HepG2 (cell line): ENCODE measurements around the gene THUMPD1. TPM values are rescaled to one million over a fixed set of nuclear protein-coding genes. Genes with fewer than 3 reads are reported as not detected.

ENCODE experiments used
- FOXC1 ChIP-seq: sonication (generic); formaldehyde crosslinking; IDR thresholded peaks from 2 replicates; pipeline ENCODE4 v1.8.0; 2022; ENCODE audit warnings: mild to moderate bottlenecking, missing genetic modification reagents, borderline replicate concordance
- HOMEZ ChIP-seq: IDR thresholded peaks from 2 replicates; pipeline ENCODE4 v1.6.1; 2016; ENCODE audit warnings: low read depth
- IRF2 ChIP-seq: IDR thresholded peaks from 2 replicates; pipeline ENCODE4 v1.6.1; 2018; ENCODE audit warnings: missing genetic modification reagents, missing compliant biosample characterization
- KDM5A ChIP-seq: fragments of 200-600 bp; sonication (generic); IDR thresholded peaks from 2 replicates; pipeline ENCODE4 v1.7.0; 2018; ENCODE audit warnings: antibody characterized with exemption, mild to moderate bottlenecking, low read length, borderline replicate concordance
- KDM6A ChIP-seq: IDR thresholded peaks from 2 replicates; pipeline ENCODE4 v1.6.1; 2016; ENCODE audit warnings: low read depth
- KLF15 ChIP-seq: sonication (generic); formaldehyde crosslinking; IDR thresholded peaks from 2 replicates; pipeline ENCODE4 v1.8.1; 2023; ENCODE audit warnings: borderline replicate concordance, mild to moderate bottlenecking, inconsistent platforms, missing genetic modification reagents, mixed read lengths
- MBD4 ChIP-seq: IDR thresholded peaks from 2 replicates; pipeline ENCODE4 v1.6.1; 2012; ENCODE audit warnings: low read length, inconsistent platforms, borderline replicate concordance
- NCOA1 ChIP-seq: sonication (generic); formaldehyde crosslinking; IDR thresholded peaks from 2 replicates; pipeline ENCODE4 v1.9.0; 2021; ENCODE audit warnings: missing genetic modification reagents
- TRIM22 ChIP-seq: fragments of 450-650 bp; IDR thresholded peaks from 2 replicates; pipeline ENCODE4 v1.6.1; 2017
- ZNF274 ChIP-seq: sonication (generic); formaldehyde crosslinking; IDR thresholded peaks from 2 replicates; pipeline ENCODE4 v1.5.1; 2020; ENCODE audit warnings: mild to moderate bottlenecking, missing genetic modification reagents
- ZNF431 ChIP-seq: sonication (generic); formaldehyde crosslinking; IDR thresholded peaks from 2 replicates; pipeline ENCODE4 v1.9.0; 2022; ENCODE audit warnings: missing genetic modification reagents, low read depth, mild to moderate bottlenecking, borderline replicate concordance
- ZNF556 ChIP-seq: sonication (generic); formaldehyde crosslinking; IDR thresholded peaks from 2 replicates; pipeline ENCODE4 v1.4.0; 2020; ENCODE audit warnings: mild to moderate bottlenecking, missing genetic modification reagents, borderline replicate concordance
- ZNF644 ChIP-seq: IDR thresholded peaks from 2 replicates; pipeline ENCODE4 v1.6.1; 2016; ENCODE audit warnings: low read depth
- polyA plus RNA-seq, 8 experiments: library from polyadenylated mRNA; depleted of rRNA in 3 of 8; stranded (reverse) in 7 of 8; unstranded in 1 of 8; fragments of >200 nt; fragmentation: Illumina TruSeq in 4 of 8; extraction: Trizol in 4 of 8; gene quantifications; 2 replicates each; pipeline versions ENCODE4 v1.2.1 to v1.2.3, GENCODE V29; 2011 to 2016; ENCODE audit warnings: low read depth in 4 of 8, missing spikeins in 1 of 8, mixed read lengths in 1 of 8; ENCODE audit not compliant: insufficient read depth in 1 of 8
- total RNA-seq, 5 experiments: library from RNA; depleted of rRNA; stranded (reverse); fragments of >200 nt; fragmentation: Illumina TruSeq; extraction: Trizol; gene quantifications; 2 replicates each; pipeline ENCODE4 v1.2.3, GENCODE V29; 2016; ENCODE audit warnings: low read depth in 1 of 5
- TF ChIP-seq, protein P1 (sequence below): sonication (generic); formaldehyde crosslinking; IDR thresholded peaks from 2 replicates; pipeline ENCODE4 v1.4.0; 2020; ENCODE audit warnings: mild to moderate bottlenecking, missing genetic modification reagents
- TF ChIP-seq, protein P2 (sequence below): sonication (generic); formaldehyde crosslinking; IDR thresholded peaks from 2 replicates; pipeline ENCODE4 v1.5.1; 2020; ENCODE audit warnings: missing genetic modification reagents, mild to moderate bottlenecking, borderline replicate concordance
- TF ChIP-seq, protein P3 (sequence below): IDR thresholded peaks from 2 replicates; pipeline ENCODE4 v1.6.1; 2016; ENCODE audit warnings: low read depth, borderline replicate concordance

The THUMPD1 gene
- total and polyA plus RNA-seq, 2 of the 13 experiments (the other 11 are each of a cell fraction or from before 2014, with no cell fraction given), result 22.7 to 69.1 TPM

- TF ChIP-seq, protein P1, sequence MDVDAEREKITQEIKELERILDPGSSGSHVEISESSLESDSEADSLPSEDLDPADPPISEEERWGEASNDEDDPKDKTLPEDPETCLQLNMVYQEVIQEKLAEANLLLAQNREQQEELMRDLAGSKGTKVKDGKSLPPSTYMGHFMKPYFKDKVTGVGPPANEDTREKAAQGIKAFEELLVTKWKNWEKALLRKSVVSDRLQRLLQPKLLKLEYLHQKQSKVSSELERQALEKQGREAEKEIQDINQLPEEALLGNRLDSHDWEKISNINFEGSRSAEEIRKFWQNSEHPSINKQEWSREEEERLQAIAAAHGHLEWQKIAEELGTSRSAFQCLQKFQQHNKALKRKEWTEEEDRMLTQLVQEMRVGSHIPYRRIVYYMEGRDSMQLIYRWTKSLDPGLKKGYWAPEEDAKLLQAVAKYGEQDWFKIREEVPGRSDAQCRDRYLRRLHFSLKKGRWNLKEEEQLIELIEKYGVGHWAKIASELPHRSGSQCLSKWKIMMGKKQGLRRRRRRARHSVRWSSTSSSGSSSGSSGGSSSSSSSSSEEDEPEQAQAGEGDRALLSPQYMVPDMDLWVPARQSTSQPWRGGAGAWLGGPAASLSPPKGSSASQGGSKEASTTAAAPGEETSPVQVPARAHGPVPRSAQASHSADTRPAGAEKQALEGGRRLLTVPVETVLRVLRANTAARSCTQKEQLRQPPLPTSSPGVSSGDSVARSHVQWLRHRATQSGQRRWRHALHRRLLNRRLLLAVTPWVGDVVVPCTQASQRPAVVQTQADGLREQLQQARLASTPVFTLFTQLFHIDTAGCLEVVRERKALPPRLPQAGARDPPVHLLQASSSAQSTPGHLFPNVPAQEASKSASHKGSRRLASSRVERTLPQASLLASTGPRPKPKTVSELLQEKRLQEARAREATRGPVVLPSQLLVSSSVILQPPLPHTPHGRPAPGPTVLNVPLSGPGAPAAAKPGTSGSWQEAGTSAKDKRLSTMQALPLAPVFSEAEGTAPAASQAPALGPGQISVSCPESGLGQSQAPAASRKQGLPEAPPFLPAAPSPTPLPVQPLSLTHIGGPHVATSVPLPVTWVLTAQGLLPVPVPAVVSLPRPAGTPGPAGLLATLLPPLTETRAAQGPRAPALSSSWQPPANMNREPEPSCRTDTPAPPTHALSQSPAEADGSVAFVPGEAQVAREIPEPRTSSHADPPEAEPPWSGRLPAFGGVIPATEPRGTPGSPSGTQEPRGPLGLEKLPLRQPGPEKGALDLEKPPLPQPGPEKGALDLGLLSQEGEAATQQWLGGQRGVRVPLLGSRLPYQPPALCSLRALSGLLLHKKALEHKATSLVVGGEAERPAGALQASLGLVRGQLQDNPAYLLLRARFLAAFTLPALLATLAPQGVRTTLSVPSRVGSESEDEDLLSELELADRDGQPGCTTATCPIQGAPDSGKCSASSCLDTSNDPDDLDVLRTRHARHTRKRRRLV (CRISPR knock-in tag), result peak; percentile 87
- TF ChIP-seq ZNF431 (CRISPR knock-in tag) (peak; percentile 98), IRF2 (CRISPR knock-in tag) (peak; percentile 98), ZNF644 (CRISPR knock-in tag) (peak; percentile 61; the same call in 1 of the 2 replicates), TRIM22 (no peak), NCOA1 (peak; percentile 79; the same call in 1 of the 2 replicates), MBD4 (no peak), KDM6A (no peak), HOMEZ (CRISPR knock-in tag) (peak; percentile 97), ZNF556 (CRISPR knock-in tag) (peak; percentile 96), ZNF274 (CRISPR knock-in tag) (peak; percentile 91), KLF15 (CRISPR knock-in tag) (peak; percentile 54; the same call in 1 of the 2 replicates), FOXC1 (CRISPR knock-in tag) (peak; percentile 93), KDM5A (peak; percentile 99)
- TF ChIP-seq, protein P2, sequence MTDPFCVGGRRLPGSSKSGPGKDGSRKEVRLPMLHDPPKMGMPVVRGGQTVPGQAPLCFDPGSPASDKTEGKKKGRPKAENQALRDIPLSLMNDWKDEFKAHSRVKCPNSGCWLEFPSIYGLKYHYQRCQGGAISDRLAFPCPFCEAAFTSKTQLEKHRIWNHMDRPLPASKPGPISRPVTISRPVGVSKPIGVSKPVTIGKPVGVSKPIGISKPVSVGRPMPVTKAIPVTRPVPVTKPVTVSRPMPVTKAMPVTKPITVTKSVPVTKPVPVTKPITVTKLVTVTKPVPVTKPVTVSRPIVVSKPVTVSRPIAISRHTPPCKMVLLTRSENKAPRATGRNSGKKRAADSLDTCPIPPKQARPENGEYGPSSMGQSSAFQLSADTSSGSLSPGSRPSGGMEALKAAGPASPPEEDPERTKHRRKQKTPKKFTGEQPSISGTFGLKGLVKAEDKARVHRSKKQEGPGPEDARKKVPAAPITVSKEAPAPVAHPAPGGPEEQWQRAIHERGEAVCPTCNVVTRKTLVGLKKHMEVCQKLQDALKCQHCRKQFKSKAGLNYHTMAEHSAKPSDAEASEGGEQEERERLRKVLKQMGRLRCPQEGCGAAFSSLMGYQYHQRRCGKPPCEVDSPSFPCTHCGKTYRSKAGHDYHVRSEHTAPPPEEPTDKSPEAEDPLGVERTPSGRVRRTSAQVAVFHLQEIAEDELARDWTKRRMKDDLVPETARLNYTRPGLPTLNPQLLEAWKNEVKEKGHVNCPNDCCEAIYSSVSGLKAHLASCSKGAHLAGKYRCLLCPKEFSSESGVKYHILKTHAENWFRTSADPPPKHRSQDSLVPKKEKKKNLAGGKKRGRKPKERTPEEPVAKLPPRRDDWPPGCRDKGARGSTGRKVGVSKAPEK (CRISPR knock-in tag), result peak; percentile 84; the same call in 1 of the 2 replicates
- TF ChIP-seq, protein P3, sequence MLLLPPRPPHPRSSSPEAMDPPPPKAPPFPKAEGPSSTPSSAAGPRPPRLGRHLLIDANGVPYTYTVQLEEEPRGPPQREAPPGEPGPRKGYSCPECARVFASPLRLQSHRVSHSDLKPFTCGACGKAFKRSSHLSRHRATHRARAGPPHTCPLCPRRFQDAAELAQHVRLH (CRISPR knock-in tag), result peak; percentile 100
Measured at GRCh38 chr16:20741554-20742285, at the start of gene THUMPD1 (continued).
